ENCODE results near the gene HMGB1.
A peak's percentile ranks its signal among the peaks of the same experiment; 100 is the strongest.
"Not testable (repeated sequence)": the region's sequence is repeated elsewhere in the genome, so short reads cannot be mapped to it uniquely, and the experiment has no call there.

Gene HMGB1

GRCh38 chr13:30448441-30448840 is 17.3 kb downstream of the HMGB1 start:
- H3K9ac ChIP-seq (ENCODE audit: low read depth, low read length), result no peak overlapping the region
- H3K27me3 ChIP-seq (ENCODE audit: control insufficient read depth, insufficient read depth, low read length), result no peaks in the 10 kb centered on the region
- no peaks in the 10 kb centered on the region for H3K36me3 ChIP-seq (ENCODE audit: control insufficient read depth, insufficient read depth, low read length)
- peaks cover 12% of the 10 kb centered on the region for H3K4me1 ChIP-seq (ENCODE audit: control insufficient read depth, insufficient read depth, low read length)
- H3K4me3 ChIP-seq (ENCODE audit: low read depth, low read length), result no peak overlapping the region
- no peaks in the 10 kb centered on the region for H3K9me3 ChIP-seq (ENCODE audit: control insufficient read depth, insufficient read depth, low read length)
- H3K27ac ChIP-seq (ENCODE audit: low read depth, low read length), result no peak overlapping the region

GRCh38 chr13:30446126-30446500 is 19.6 kb downstream of the HMGB1 start:
- Histone ChIP-seq H3K9ac (ENCODE audit: low read depth, low read length) (peak overlapping the region; percentile 50), H3K27me3 (ENCODE audit: control insufficient read depth, insufficient read depth, low read length) (no peaks in the 10 kb centered on the region), H3K4me3 (ENCODE audit: low read depth, low read length) (peak overlapping the region; percentile 65), H3K36me3 (ENCODE audit: control insufficient read depth, insufficient read depth, low read length) (no peaks in the 10 kb centered on the region), H3K9me3 (ENCODE audit: control insufficient read depth, insufficient read depth, low read length) (no peaks in the 10 kb centered on the region), H3K27ac (ENCODE audit: low read depth, low read length) (peak overlapping the region; percentile 83), H3K4me1 (ENCODE audit: control insufficient read depth, insufficient read depth, low read length) (peaks cover 12% of the 10 kb centered on the region)

GRCh38 chr13:30443957-30444404 is 21.8 kb downstream of the HMGB1 start:
- Histone ChIP-seq H3K4me1 (ENCODE audit: control insufficient read depth, insufficient read depth, low read length) (peaks cover 12% of the 10 kb centered on the region), H3K4me3 (ENCODE audit: low read depth, low read length) (no peak overlapping the region), H3K36me3 (ENCODE audit: control insufficient read depth, insufficient read depth, low read length) (no peaks in the 10 kb centered on the region), H3K9me3 (ENCODE audit: control insufficient read depth, insufficient read depth, low read length) (no peaks in the 10 kb centered on the region), H3K27me3 (ENCODE audit: control insufficient read depth, insufficient read depth, low read length) (no peaks in the 10 kb centered on the region), H3K27ac (ENCODE audit: low read depth, low read length) (no peak overlapping the region), H3K9ac (ENCODE audit: low read depth, low read length) (no peak overlapping the region)

GRCh38 chr13:30443491-30443890 is 22.2 kb downstream of the HMGB1 start:
- H3K27ac ChIP-seq (ENCODE audit: low read depth, low read length), result not testable (repeated sequence)

GRCh38 chr13:30442926-30443325 is 22.8 kb downstream of the HMGB1 start:
- Histone ChIP-seq H3K4me3 (ENCODE audit: low read depth, low read length) (no peak overlapping the region), H3K36me3 (ENCODE audit: control insufficient read depth, insufficient read depth, low read length) (no peaks in the 10 kb centered on the region), H3K9me3 (ENCODE audit: control insufficient read depth, insufficient read depth, low read length) (no peaks in the 10 kb centered on the region), H3K4me1 (ENCODE audit: control insufficient read depth, insufficient read depth, low read length) (peaks cover 12% of the 10 kb centered on the region), H3K27me3 (ENCODE audit: control insufficient read depth, insufficient read depth, low read length) (no peaks in the 10 kb centered on the region), H3K27ac (ENCODE audit: low read depth, low read length) (no peak overlapping the region), H3K9ac (ENCODE audit: low read depth, low read length) (no peak overlapping the region)

More at GRCh38 chr13:30443491-30443890, 22.2 kb downstream of the HMGB1 start:
- H3K9ac ChIP-seq (ENCODE audit: low read depth, low read length); H3K9me3 ChIP-seq (ENCODE audit: control insufficient read depth, insufficient read depth, low read length); H3K36me3 ChIP-seq (ENCODE audit: control insufficient read depth, insufficient read depth, low read length); H3K4me3 ChIP-seq (ENCODE audit: low read depth, low read length); H3K27me3 ChIP-seq (ENCODE audit: control insufficient read depth, insufficient read depth, low read length): not testable (repeated sequence)
- peaks cover 12% of the 10 kb centered on the region for H3K4me1 ChIP-seq (ENCODE audit: control insufficient read depth, insufficient read depth, low read length)

GRCh38 chr13:30440910-30441703 is 24.6 kb downstream of the HMGB1 start:
- H3K9me3 ChIP-seq (ENCODE audit: control insufficient read depth, insufficient read depth, low read length), result no peaks in the 10 kb centered on the region
- H3K27ac ChIP-seq (ENCODE audit: low read depth, low read length), result no peak overlapping the region
- H3K27me3 ChIP-seq (ENCODE audit: control insufficient read depth, insufficient read depth, low read length), result no peaks in the 10 kb centered on the region
- H3K4me1 ChIP-seq (ENCODE audit: control insufficient read depth, insufficient read depth, low read length), result peaks cover 9% of the 10 kb centered on the region
- no peak overlapping the region for H3K4me3 ChIP-seq (ENCODE audit: low read depth, low read length)
- no peak overlapping the region for H3K9ac ChIP-seq (ENCODE audit: low read depth, low read length)
- no peaks in the 10 kb centered on the region for H3K36me3 ChIP-seq (ENCODE audit: control insufficient read depth, insufficient read depth, low read length)

- no peak overlapping the region for H3K9ac ChIP-seq (ENCODE audit: low read depth, low read length)
- no peak overlapping the region for H3K27ac ChIP-seq (ENCODE audit: low read depth, low read length)
- no peaks in the 10 kb centered on the region for H3K27me3 ChIP-seq (ENCODE audit: control insufficient read depth, insufficient read depth, low read length)
- H3K9me3 ChIP-seq (ENCODE audit: control insufficient read depth, insufficient read depth, low read length), result no peaks in the 10 kb centered on the region
- no peak overlapping the region for H3K4me3 ChIP-seq (ENCODE audit: low read depth, low read length)
- no peaks in the 10 kb centered on the region for H3K4me1 ChIP-seq (ENCODE audit: control insufficient read depth, insufficient read depth, low read length)
- H3K36me3 ChIP-seq (ENCODE audit: control insufficient read depth, insufficient read depth, low read length), result no peaks in the 10 kb centered on the region
Measured at GRCh38 chr13:30438286-30438685, 27.4 kb downstream of the HMGB1 start.

- Histone ChIP-seq H3K27ac (ENCODE audit: low read depth, low read length) (no peak overlapping the region), H3K9ac (ENCODE audit: low read depth, low read length) (no peak overlapping the region), H3K4me1 (ENCODE audit: control insufficient read depth, insufficient read depth, low read length) (no peaks in the 10 kb centered on the region), H3K36me3 (ENCODE audit: control insufficient read depth, insufficient read depth, low read length) (no peaks in the 10 kb centered on the region), H3K27me3 (ENCODE audit: control insufficient read depth, insufficient read depth, low read length) (no peaks in the 10 kb centered on the region), H3K9me3 (ENCODE audit: control insufficient read depth, insufficient read depth, low read length) (no peaks in the 10 kb centered on the region), H3K4me3 (ENCODE audit: low read depth, low read length) (no peak overlapping the region)
Measured at GRCh38 chr13:30437177-30437576, 28.6 kb downstream of the HMGB1 start.

GRCh38 chr13:30435911-30436451 is 29.8 kb downstream of the HMGB1 start:
- Histone ChIP-seq H3K4me3 (ENCODE audit: low read depth, low read length) (no peak overlapping the region), H3K27me3 (ENCODE audit: control insufficient read depth, insufficient read depth, low read length) (no peaks in the 10 kb centered on the region), H3K36me3 (ENCODE audit: control insufficient read depth, insufficient read depth, low read length) (no peaks in the 10 kb centered on the region), H3K4me1 (ENCODE audit: control insufficient read depth, insufficient read depth, low read length) (no peaks in the 10 kb centered on the region), H3K27ac (ENCODE audit: low read depth, low read length) (no peak overlapping the region), H3K9me3 (ENCODE audit: control insufficient read depth, insufficient read depth, low read length) (no peaks in the 10 kb centered on the region), H3K9ac (ENCODE audit: low read depth, low read length) (no peak overlapping the region)

- H3K36me3 ChIP-seq (ENCODE audit: control insufficient read depth, insufficient read depth, low read length), result no peaks in the 10 kb centered on the region
- no peaks in the 10 kb centered on the region for H3K9me3 ChIP-seq (ENCODE audit: control insufficient read depth, insufficient read depth, low read length)
- no peaks in the 10 kb centered on the region for H3K27me3 ChIP-seq (ENCODE audit: control insufficient read depth, insufficient read depth, low read length)
- no peaks in the 10 kb centered on the region for H3K4me1 ChIP-seq (ENCODE audit: control insufficient read depth, insufficient read depth, low read length)
- no peak overlapping the region for H3K27ac ChIP-seq (ENCODE audit: low read depth, low read length)
- no peak overlapping the region for H3K9ac ChIP-seq (ENCODE audit: low read depth, low read length)
- no peak overlapping the region for H3K4me3 ChIP-seq (ENCODE audit: low read depth, low read length)
Measured at GRCh38 chr13:30431269-30431940, 34.3 kb downstream of the HMGB1 start.
